GM12878 (cell line): ENCODE results near the gene WDR64.

Experiments used
- CHD4 ChIP-seq: fragments of 200-600 bp; sonication (generic); IDR thresholded peaks from 2 replicates; pipeline ENCODE4 v1.6.1; 2016; ENCODE audit warnings: mild to moderate bottlenecking
- NFIC ChIP-seq: IDR thresholded peaks from 2 replicates; pipeline ENCODE4 v1.6.1; 2012; ENCODE audit warnings: low read depth, mild to moderate bottlenecking, inconsistent platforms, low read length, moderate library complexity
- POLR2AphosphoS5 ChIP-seq: IDR thresholded peaks from 2 replicates; pipeline ENCODE4 v1.6.1; 2011; ENCODE audit warnings: mild to moderate bottlenecking, low read length, inconsistent platforms
- SKIL ChIP-seq: fragments of 450-650 bp; IDR thresholded peaks from 2 replicates; pipeline ENCODE4 v1.6.1; 2017; ENCODE audit warnings: mild to moderate bottlenecking, low read depth, inconsistent platforms; ENCODE audit not compliant: poor library complexity, severe bottlenecking
- ZNF274 ChIP-seq: IDR thresholded peaks from one replicate; pipeline ENCODE4 v1.8.0; 2011; ENCODE audit not compliant: insufficient read length, insufficient read depth
- TF ChIP-seq, protein P1 (sequence below), 3 experiments: IDR thresholded peaks in 2 of 3; conservative IDR thresholded peaks in 1 of 3; 2 replicates each; pipeline ENCODE4 v1.5.1; 2011; ENCODE audit warnings: low read depth in 3 of 3, low read length in 3 of 3, mild to moderate bottlenecking in 3 of 3, control low read depth in 2 of 3, moderate library complexity in 2 of 3, inconsistent platforms in 1 of 3, mixed read lengths in 1 of 3; ENCODE audit not compliant: control insufficient read depth in 2 of 3, insufficient read depth in 1 of 3; ENCODE audit errors: extremely low read depth in 1 of 3

DNA sequence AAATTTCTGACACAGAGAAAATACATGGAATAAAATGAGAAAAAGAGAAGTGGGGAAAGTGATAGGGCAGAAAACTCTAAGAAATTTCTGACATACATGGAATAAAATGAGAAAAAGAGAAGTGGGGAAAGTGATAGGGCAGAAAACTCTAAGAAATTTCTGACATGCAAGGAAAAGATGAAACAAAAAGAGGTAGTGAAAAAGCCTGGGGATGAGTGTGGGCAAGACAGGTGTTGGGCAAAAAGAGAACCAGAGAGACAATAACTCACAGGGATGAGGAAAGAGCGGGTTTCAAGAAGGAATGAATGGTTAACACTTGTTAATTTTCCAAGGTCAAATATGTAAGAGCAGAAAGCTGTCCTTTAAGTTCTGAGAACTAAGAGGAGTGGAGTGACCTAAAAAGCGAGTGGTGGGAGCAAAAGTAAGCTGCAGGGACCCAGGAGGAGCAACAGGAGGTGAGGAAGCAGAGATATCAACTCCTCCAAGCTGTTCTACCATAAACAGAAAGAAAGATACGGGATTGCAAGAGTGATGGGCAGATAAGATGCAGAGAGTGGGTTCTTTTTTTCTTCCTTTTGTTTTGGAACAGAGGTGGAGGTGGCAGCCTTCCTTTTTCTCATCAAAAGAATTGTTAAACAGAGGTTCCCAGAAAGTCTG is 166.0 kb downstream of the WDR64 start:
- TF ChIP-seq, protein P1, sequence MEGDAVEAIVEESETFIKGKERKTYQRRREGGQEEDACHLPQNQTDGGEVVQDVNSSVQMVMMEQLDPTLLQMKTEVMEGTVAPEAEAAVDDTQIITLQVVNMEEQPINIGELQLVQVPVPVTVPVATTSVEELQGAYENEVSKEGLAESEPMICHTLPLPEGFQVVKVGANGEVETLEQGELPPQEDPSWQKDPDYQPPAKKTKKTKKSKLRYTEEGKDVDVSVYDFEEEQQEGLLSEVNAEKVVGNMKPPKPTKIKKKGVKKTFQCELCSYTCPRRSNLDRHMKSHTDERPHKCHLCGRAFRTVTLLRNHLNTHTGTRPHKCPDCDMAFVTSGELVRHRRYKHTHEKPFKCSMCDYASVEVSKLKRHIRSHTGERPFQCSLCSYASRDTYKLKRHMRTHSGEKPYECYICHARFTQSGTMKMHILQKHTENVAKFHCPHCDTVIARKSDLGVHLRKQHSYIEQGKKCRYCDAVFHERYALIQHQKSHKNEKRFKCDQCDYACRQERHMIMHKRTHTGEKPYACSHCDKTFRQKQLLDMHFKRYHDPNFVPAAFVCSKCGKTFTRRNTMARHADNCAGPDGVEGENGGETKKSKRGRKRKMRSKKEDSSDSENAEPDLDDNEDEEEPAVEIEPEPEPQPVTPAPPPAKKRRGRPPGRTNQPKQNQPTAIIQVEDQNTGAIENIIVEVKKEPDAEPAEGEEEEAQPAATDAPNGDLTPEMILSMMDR (IDR thresholded peaks at IDR 0.05 in 2 of 3, conservative IDR thresholded peaks at IDR 0.05 in 1 of 3; ENCODE audit: control insufficient read depth in 2 of 3, extremely low read depth in 1 of 3, insufficient read depth in 1 of 3, low read depth in 3 of 3, low read length in 3 of 3) = no peak
- TF ChIP-seq CHD4 (no peak), NFIC (no peak), POLR2AphosphoS5 (no peak), SKIL (no peak), ZNF274 (no peak)
